Measurements from ENCODE around the gene KCNK5.

KCNK5 gene

DNA sequence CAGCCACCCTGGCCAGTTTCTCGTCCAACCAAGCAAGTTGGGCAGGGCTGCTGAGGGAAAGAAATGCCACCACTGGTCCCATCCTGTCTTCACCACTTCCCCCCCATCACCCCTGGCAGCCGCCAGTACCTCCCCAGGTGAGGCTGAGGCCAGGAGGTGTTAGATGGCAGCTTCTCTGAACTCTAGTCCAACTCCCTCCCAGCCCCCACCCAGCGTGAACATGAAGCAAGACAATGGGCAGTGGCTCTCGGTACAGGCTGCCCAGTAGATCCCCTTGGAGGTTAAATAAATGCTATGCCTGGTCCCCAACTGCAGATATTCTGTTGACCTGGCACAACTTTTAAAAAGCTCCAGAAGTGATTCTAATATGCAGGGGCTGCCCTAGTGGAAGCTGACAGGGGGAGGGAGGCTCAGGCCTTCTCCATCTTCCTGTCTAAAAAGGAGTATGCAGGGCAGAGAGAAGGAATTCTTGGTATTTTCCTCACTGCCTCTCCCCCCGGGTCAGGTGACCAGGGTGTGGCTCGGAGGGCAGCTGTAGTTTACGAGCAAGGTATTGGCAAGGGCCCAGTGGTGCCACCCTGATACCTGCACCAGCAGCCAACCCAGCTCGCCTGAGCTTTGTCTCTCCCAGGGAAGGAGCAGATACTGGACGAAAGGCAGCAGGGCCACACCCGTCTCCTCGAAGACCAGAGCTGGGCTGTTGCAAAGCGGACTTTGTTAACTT, 25.7 kb downstream of the KCNK5 start:
- H3K4me3 ChIP-seq (ENCODE audit: low read depth, low read length): no peak overlapping the region
- peak overlapping the region; percentile 51 for H3K27ac ChIP-seq
- H3K27me3 ChIP-seq (ENCODE audit: control insufficient read depth, insufficient read depth, low read length): no peaks in the 10 kb centered on the region
- no peaks in the 10 kb centered on the region for H3K9me3 ChIP-seq (ENCODE audit: control insufficient read depth, low read length)
- TF ChIP-seq, protein P1, sequence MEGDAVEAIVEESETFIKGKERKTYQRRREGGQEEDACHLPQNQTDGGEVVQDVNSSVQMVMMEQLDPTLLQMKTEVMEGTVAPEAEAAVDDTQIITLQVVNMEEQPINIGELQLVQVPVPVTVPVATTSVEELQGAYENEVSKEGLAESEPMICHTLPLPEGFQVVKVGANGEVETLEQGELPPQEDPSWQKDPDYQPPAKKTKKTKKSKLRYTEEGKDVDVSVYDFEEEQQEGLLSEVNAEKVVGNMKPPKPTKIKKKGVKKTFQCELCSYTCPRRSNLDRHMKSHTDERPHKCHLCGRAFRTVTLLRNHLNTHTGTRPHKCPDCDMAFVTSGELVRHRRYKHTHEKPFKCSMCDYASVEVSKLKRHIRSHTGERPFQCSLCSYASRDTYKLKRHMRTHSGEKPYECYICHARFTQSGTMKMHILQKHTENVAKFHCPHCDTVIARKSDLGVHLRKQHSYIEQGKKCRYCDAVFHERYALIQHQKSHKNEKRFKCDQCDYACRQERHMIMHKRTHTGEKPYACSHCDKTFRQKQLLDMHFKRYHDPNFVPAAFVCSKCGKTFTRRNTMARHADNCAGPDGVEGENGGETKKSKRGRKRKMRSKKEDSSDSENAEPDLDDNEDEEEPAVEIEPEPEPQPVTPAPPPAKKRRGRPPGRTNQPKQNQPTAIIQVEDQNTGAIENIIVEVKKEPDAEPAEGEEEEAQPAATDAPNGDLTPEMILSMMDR (IDR thresholded peaks at IDR 0.05): no peak
- no peak overlapping the region for H3K9ac ChIP-seq
- peak overlapping the region; percentile 17 for H2AFZ ChIP-seq
- no peaks in the 10 kb centered on the region for H3K79me2 ChIP-seq
- H3K4me2 ChIP-seq (ENCODE audit: low read length): no peak overlapping the region
- peaks cover 36% of the 10 kb centered on the region for H3K4me1 ChIP-seq
- H3K36me3 ChIP-seq (ENCODE audit: control insufficient read depth, insufficient read depth, low read length): no peaks in the 10 kb centered on the region

DNA sequence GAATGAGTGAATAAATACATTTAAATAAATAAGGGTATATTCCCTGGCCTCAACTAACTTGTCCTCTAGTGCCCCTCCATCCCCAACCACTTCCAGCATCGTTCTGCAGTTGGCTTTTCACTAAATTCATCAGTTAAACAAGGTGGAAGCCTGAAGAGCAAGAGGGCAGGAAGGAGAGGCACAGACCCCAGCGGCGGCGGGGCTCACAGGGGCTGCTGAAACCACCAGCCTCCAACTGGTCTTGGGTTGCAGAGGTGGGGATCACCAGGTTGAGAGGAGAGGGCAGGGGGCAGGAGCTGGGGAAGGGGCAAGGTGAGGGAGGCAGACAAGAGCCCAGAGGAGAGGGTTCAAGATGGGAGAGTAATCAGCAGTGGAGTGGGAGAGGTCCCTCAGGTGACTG, 27.1 kb downstream of the KCNK5 start:
- Histone ChIP-seq H3K4me3 (ENCODE audit: low read depth, low read length) (no peak overlapping the region), H3K79me2 (no peaks in the 10 kb centered on the region), H3K4me2 (ENCODE audit: low read length) (no peak overlapping the region), H3K27ac (no peak overlapping the region), H3K9ac (no peak overlapping the region), H3K9me3 (ENCODE audit: control insufficient read depth, low read length) (no peaks in the 10 kb centered on the region), H3K36me3 (ENCODE audit: control insufficient read depth, insufficient read depth, low read length) (no peaks in the 10 kb centered on the region), H3K27me3 (ENCODE audit: control insufficient read depth, insufficient read depth, low read length) (no peaks in the 10 kb centered on the region), H3K4me1 (peaks cover 35% of the 10 kb centered on the region), H2AFZ (no peak overlapping the region)
- TF ChIP-seq, protein P1 (IDR thresholded peaks at IDR 0.05): no peak

DNA sequence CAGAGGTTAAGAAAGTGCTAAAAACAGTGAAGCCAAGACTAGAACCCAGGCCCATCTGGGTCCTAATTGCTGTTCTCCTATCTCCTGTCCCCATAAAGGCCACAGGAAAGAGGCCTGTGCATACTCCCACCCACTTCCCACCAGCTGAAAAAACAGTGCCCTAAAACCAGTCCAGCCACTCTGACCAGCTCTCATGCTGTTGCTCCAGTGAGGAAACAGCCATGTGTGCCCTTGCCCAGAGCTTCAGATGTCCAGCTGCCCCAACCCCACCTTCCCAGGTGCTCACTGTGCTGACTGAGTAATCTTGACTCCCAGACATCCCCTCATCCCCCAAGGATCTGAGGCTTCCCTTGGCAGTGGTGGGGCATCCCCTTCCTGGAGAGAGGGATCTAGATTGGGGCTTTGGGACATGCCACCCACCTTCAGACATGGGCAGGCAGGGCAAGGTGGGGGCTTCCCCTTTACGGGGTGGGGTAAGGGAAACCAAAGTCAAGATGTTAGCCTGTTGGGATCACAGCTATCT, 28.7 kb downstream of the KCNK5 start:
- Histone ChIP-seq H3K36me3 (ENCODE audit: control insufficient read depth, insufficient read depth, low read length) (no peaks in the 10 kb centered on the region), H3K27ac (no peak overlapping the region), H3K27me3 (ENCODE audit: control insufficient read depth, insufficient read depth, low read length) (no peaks in the 10 kb centered on the region), H3K4me3 (ENCODE audit: low read depth, low read length) (no peak overlapping the region), H3K79me2 (no peaks in the 10 kb centered on the region), H3K4me1 (peaks cover 19% of the 10 kb centered on the region), H3K4me2 (ENCODE audit: low read length) (no peak overlapping the region), H3K9ac (no peak overlapping the region), H2AFZ (no peak overlapping the region), H3K9me3 (ENCODE audit: control insufficient read depth, low read length) (no peaks in the 10 kb centered on the region)
- TF ChIP-seq, protein P1 (IDR thresholded peaks at IDR 0.05): no peak

DNA sequence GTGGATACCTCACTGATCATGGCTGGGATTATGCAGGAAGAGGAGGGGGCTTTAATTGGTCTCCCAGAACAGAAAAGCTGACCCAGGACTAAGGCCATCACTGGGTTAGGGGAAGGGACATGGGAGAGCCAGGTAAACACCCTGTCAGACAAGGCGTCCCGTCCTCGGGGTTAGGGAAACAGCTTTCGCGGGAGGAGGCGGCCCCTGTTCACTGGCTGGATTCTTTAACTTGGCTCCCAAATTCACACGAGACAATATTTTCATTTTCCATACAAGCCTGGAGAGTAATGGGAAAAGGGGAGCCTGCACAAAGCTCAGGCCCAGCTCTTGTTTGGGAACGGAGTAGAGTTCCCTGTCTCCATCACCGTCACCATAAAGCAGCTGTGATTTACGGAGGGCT, 29.3 kb downstream of the KCNK5 start:
- H3K27me3 ChIP-seq (ENCODE audit: control insufficient read depth, insufficient read depth, low read length): no peaks in the 10 kb centered on the region
- no peaks in the 10 kb centered on the region for H3K9me3 ChIP-seq (ENCODE audit: control insufficient read depth, low read length)
- TF ChIP-seq, protein P1 (IDR thresholded peaks at IDR 0.05): no peak
- H3K9ac ChIP-seq: no peak overlapping the region
- H3K4me2 ChIP-seq (ENCODE audit: low read length): no peak overlapping the region
- no peak overlapping the region for H2AFZ ChIP-seq
- no peak overlapping the region for H3K27ac ChIP-seq
- H3K79me2 ChIP-seq: no peaks in the 10 kb centered on the region
- H3K36me3 ChIP-seq (ENCODE audit: control insufficient read depth, insufficient read depth, low read length): no peaks in the 10 kb centered on the region
- H3K4me1 ChIP-seq: peaks cover 13% of the 10 kb centered on the region
- no peak overlapping the region for H3K4me3 ChIP-seq (ENCODE audit: low read depth, low read length)

Data from parathyroid adenoma (tissue), 2 donors.